Fibroblast of lung (primary cell): Measurements from ENCODE around the gene EIF3J.

Source experiments
- EZH2 ChIP-seq: IDR thresholded peaks from 2 replicates; pipeline ENCODE4 v1.5.1; 2012; ENCODE audit warnings: low read length, control low read depth, mild to moderate bottlenecking; ENCODE audit errors: missing control alignments
- TF ChIP-seq, protein P1 (sequence below), 2 donors: IDR thresholded peaks in 1 of 2; conservative IDR thresholded peaks in 1 of 2; 1 replicate in 1 of 2; 2 replicates in 1 of 2; pipeline ENCODE4 v1.5.1; 2011 to 2012; ENCODE audit warnings: low read length in 2 of 2, control low read depth in 1 of 2, inconsistent platforms in 1 of 2, low read depth in 1 of 2, mild to moderate bottlenecking in 1 of 2

DNA sequence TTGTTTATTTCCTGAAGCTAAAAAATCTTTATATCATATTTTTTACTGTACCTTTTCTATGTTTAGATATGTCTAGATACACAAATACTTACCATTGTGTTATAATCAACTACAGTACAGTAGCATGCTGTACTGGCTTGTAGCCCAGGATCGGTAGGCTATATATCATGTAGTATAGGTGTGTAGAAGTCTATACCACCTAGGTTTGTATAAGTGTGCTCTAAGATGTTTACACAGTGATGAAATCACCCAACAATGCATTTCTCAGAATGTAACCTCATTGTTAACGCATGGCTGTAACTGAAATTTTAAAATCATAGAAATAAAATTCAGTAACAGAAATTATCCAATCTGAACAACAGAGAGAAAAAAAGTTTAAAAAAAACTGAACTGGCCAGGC lies 43.2 kb downstream of the EIF3J start:
- TF ChIP-seq, protein P1, sequence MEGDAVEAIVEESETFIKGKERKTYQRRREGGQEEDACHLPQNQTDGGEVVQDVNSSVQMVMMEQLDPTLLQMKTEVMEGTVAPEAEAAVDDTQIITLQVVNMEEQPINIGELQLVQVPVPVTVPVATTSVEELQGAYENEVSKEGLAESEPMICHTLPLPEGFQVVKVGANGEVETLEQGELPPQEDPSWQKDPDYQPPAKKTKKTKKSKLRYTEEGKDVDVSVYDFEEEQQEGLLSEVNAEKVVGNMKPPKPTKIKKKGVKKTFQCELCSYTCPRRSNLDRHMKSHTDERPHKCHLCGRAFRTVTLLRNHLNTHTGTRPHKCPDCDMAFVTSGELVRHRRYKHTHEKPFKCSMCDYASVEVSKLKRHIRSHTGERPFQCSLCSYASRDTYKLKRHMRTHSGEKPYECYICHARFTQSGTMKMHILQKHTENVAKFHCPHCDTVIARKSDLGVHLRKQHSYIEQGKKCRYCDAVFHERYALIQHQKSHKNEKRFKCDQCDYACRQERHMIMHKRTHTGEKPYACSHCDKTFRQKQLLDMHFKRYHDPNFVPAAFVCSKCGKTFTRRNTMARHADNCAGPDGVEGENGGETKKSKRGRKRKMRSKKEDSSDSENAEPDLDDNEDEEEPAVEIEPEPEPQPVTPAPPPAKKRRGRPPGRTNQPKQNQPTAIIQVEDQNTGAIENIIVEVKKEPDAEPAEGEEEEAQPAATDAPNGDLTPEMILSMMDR (conservative IDR thresholded peaks at IDR 0.05 in 1 of 2, IDR thresholded peaks at IDR 0.05 in 1 of 2; ENCODE audit: low read depth in 1 of 2, low read length in 2 of 2) = no peak
- no peak for TF ChIP-seq EZH2
